GM08714 (cell line): Measurements from ENCODE around the gene CDCP2.
"Not testable (repeated sequence)": the region's sequence is repeated elsewhere in the genome, so short reads cannot be mapped to it uniquely, and the experiment has no call there.

ENCODE experiments used
- H3K4me3 ChIP-seq: fragments of 200-500 bp; sonication (Bioruptor generic); 2 replicates; pipeline ENCODE4 v1.5.1; 2014; ENCODE audit warnings: mild to moderate bottlenecking, low read length, inconsistent platforms
- ZNF274 ChIP-seq: IDR thresholded peaks from 2 replicates; pipeline ENCODE4 v1.6.1; 2012; ENCODE audit warnings: mild to moderate bottlenecking, low read depth, low read length

Gene CDCP2

DNA sequence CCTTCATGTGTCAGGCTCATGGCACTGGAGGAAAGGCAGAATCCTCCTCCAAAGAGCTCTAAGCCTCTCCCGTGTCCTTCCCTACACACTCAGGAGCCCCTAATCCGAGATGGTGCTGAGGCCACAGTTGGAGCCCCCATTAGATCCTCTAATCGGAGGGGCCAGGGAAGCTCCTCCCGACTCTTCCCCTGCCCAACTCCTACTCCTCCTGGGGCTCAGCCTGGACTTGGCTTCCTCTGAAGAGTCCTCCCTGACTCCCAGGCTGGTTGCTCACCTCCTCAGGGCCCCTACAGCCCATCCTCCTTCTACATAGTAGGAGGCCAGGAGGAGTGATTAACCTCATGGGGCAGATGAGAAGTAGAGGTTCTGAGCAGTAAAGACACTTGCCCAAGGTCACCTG lies 21.3 kb upstream of the CDCP2 start:
- TF ChIP-seq ZNF274 = no peak

DNA sequence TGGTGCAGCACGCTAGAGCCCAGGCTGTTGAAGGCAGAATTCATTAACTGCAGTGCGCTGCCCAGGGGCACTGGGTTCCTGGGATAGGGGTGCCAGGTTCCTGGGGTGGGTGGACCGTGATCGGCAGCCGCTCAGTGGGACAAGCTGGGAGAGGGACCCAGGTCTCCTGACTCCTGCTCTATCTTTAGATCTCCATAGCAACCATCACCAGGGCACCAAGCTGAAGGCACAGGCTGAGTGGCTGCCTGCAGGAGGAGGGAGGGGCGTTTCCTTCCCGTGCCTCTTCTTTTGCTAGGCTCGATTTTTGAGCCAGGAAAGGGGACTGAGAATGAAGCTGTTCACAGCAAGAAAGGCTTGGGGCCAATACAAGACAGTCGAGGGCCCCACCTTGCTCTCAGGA lies 20.9 kb upstream of the CDCP2 start:
- TF ChIP-seq ZNF274 = no peak
- H3K4me3 ChIP-seq = no peak overlapping the region

More for the DNA sequence above, 21.3 kb upstream of the CDCP2 start:
- no peak overlapping the region for H3K4me3 ChIP-seq

GRCh38 chr1:54172614-54173599 lies 20.1 kb upstream of the CDCP2 start:
- no peak for TF ChIP-seq ZNF274
- no peak overlapping the region for H3K4me3 ChIP-seq

GRCh38 chr1:54171606-54172005 lies 18.8 kb upstream of the CDCP2 start:
- H3K4me3 ChIP-seq = no peak overlapping the region
- TF ChIP-seq ZNF274 = no peak

- no peak overlapping the region for H3K4me3 ChIP-seq
- no peak for TF ChIP-seq ZNF274
Observed at GRCh38 chr1:54171016-54171415, 18.2 kb upstream of the CDCP2 start.

- TF ChIP-seq ZNF274 = no peak
Observed at GRCh38 chr1:54169068-54169467, 16.3 kb upstream of the CDCP2 start.

GRCh38 chr1:54168206-54168965 lies 15.6 kb upstream of the CDCP2 start:
- TF ChIP-seq ZNF274 = no peak
- H3K4me3 ChIP-seq = no peak overlapping the region

More at GRCh38 chr1:54169068-54169467, 16.3 kb upstream of the CDCP2 start:
- no peak overlapping the region for H3K4me3 ChIP-seq

DNA sequence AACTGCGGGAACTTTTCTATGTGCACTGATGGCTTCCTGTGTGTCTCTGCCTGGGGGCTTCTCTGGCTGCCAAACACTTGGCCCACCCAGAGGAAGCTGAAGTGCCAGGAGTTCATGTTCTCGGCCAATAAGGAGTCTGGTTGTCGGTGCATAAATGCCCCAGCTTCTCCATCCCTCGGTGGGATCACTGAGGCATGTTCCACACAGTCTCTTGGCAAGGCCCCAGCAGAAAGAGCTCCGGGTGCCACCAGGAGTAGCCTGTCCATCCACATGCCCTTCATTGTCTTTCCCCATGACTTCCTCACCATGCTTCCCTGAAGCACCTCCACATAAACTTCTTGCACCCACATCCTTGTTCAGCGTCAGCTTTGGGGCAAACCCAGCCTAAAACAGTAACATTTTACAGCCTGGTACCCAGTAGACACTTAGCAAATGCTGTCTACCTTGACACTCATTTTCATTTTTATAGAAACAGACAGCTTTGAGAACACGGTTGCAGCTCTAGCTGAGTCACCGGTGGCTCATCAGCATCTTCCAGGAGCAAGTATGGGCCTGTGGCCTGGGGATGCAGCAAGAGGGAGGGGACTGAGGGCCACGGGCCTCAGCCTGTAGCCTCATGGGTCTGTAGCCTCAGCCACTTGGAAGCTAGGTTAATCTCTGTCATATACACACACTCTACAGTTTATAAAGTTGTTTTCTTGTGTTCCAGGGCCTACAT lies 14.8 kb upstream of the CDCP2 start:
- H3K4me3 ChIP-seq = no peak overlapping the region
- TF ChIP-seq ZNF274 = no peak

DNA sequence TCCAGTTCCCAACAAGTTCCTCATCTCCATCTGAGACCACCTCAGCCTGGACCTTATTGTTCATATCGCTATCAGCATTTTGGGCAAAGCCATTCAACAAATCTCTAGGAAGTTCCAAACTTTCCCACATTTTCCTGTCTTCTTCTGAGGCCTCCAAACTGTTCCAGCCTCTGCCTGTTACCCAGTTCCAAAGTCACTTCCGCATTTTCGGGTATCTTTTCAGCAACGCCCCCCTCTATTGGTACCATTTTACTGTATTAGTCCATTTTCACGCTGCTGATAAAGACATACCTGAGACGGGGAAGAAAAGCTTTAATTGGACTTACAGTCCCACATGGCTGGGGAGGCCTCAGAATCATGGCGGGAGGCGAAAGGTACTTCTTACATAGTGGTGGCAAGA lies 13.6 kb upstream of the CDCP2 start:
- H3K4me3 ChIP-seq = not testable (repeated sequence)

DNA sequence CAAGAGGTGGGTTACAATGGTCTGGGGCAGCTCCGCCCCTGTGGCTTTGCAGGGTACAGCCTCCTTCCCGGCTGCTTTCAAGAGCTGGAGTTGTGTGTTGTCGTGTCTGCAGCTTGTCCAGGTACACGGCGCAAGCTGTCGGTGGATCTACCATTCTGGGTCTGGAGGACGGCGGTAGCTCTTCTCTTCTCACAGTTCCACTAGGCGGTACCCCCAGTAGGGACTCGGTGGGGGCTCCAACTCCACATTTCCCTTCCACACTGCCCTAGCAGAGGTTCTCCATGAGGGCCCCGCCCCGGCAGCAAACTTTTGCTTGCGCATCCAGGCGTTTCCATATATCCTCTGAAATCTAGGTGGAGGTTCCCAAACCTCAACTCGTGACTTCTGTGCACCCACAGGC lies 12.3 kb upstream of the CDCP2 start:
- H3K4me3 ChIP-seq = no peak overlapping the region
- no peak for TF ChIP-seq ZNF274

- H3K4me3 ChIP-seq = no peak overlapping the region
- TF ChIP-seq ZNF274 = no peak
Observed at GRCh38 chr1:54163573-54163972, 10.8 kb upstream of the CDCP2 start.

GRCh38 chr1:54163051-54163450 lies 10.3 kb upstream of the CDCP2 start:
- H3K4me3 ChIP-seq = no peak overlapping the region
- no peak for TF ChIP-seq ZNF274

- no peak for TF ChIP-seq ZNF274
- no peak overlapping the region for H3K4me3 ChIP-seq
Observed at GRCh38 chr1:54161495-54162168, 8.8 kb upstream of the CDCP2 start.

GRCh38 chr1:54160351-54160750 lies 7.6 kb upstream of the CDCP2 start:
- no peak overlapping the region for H3K4me3 ChIP-seq
- TF ChIP-seq ZNF274 = no peak
